A673 (cell line): ENCODE data around the gene ZHX3.

Experiments used
- CTCF ChIP-seq: fragments of 300-800, 200-600 bp; sonication (generic); conservative IDR thresholded peaks from 2 replicates; pipeline ENCODE4 v1.5.1; 2017; ENCODE audit warnings: low read depth, mild to moderate bottlenecking, antibody characterized with exemption, low read length, moderate library complexity, mixed read lengths
- EZH2 ChIP-seq: fragments of 200-600 bp; sonication (generic); IDR thresholded peaks from 2 replicates; pipeline ENCODE4 v1.6.1; 2017; ENCODE audit warnings: borderline replicate concordance, low read depth, mild to moderate bottlenecking, mixed read lengths, antibody characterized with exemption, low read length; ENCODE audit not compliant: poor library complexity, severe bottlenecking

- no peak for TF ChIP-seq CTCF
- TF ChIP-seq EZH2 = no peak
Measured at GRCh38 chr20:41134362-41135186, 183.0 kb downstream of the ZHX3 start.
